HT1080 (cell line): ENCODE data around the gene HTR5A. TPM values are rescaled to one million over a fixed set of nuclear protein-coding genes. Genes with fewer than 3 reads are reported as not detected.

Source experiments
- DNase-seq: peaks from one replicate; pipeline ENCODE4 v3.0.0-alpha.2; 2015; ENCODE audit warnings: low read depth
- total RNA-seq: library from RNA; depleted of rRNA; stranded (reverse); fragments of >200 nt; shearing (Covaris generic); gene quantifications from 2 replicates; pipeline ENCODE4 v1.2.3, GENCODE V29; 2014

The HTR5A gene
- total RNA-seq, 1 experiment from 2014 or later = not detected

DNA sequence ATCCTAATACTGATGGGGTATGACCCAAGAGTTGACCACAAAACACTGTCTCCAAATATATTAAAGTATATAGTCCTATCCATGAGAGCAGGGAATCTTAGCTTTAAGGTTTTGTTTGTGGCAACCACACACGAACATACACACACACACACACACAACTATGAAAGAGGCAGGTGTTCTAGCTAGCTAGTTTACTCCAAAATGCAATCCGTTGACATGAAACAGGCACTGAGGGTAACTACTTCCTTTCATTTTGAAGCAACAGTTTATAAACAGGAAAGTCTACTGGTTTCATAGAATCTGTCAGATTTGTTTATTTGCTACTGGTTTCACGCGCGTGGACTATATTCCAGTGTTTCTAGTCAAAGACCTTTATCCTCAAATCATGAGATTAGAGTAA lies 14.8 kb downstream of the HTR5A start:
- DNase-seq = no peak

DNA sequence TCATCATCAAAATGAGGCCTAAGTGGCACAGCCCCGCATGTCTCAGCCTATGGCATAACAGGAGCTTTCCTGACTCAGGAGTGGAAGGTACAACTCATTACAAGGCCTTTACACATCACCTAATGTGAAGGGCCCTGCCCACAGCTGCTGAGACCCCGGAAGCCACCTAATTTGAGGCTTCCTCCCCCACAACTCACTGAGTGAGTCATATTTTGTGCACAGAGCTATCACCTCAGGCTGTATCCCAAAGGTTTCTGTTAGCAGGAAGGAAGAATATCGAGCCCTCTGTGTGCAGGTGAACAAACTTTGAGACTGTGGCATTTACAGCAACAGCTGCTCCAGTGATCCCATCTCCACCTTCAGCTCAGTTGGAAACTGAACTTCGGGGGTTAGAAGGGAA lies 20.6 kb downstream of the HTR5A start:
- peak; percentile 9 for DNase-seq

DNA sequence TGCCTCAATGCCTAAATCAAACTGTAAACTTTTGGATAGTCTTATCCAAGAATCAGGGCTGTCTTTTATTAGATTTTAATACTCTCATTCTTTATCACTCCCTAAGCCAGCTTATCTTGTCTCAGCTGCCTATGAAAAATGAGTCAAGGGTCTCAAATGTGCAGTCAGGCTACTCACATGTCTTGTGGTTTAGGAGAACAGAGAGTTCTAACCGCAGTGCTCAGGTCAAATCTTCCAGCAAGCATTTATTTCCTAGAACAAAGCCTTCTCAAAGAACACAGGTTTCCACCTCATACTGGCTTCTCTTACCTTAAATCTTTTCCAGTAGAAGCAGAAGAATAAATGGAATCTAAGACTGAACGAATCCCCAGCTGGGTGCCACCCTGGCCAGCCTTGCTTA lies 23.5 kb downstream of the HTR5A start:
- peak; percentile 24 for DNase-seq

GRCh38 chr7:155094636-155095135 lies 24.6 kb downstream of the HTR5A start:
- no peak for DNase-seq

DNA sequence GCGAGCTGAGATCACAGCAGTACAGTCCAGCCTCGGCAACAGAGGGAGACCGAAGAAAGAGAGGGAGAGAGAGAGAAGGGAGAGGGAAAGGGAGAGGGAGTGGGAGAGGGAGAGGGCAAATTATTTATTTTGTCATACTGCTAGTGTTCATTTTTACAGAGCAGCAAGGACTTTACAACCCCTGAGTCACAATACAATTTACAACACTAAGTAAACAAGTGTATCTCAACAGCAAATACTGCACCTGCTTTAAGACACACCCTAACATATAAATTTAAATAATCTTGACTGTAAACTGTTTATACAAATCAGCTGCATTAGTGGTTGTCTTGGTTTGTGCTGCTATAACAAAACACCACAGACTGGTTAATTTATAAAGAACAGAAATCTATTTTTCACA lies 27.2 kb downstream of the HTR5A start:
- no peak for DNase-seq

DNA sequence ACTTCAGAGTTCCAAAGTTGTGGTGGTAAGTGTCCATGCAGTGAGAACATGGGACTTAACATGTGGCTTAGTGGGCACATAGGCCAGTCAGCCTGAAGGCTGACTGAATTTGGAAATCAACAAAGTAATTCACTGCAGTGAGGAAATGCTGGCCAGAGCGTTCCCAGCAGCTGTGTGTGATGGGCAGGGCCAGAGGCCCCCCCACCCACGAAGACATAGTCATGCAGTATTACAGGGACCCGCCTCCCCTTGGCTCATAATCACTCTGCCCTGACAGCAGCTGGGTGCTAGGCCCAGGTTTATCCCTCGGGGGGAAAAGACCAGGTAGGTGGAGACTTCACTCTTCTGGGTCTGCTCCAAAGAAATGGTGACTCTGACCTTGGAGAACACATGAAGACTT lies 33.7 kb downstream of the HTR5A start:
- no peak for DNase-seq

DNA sequence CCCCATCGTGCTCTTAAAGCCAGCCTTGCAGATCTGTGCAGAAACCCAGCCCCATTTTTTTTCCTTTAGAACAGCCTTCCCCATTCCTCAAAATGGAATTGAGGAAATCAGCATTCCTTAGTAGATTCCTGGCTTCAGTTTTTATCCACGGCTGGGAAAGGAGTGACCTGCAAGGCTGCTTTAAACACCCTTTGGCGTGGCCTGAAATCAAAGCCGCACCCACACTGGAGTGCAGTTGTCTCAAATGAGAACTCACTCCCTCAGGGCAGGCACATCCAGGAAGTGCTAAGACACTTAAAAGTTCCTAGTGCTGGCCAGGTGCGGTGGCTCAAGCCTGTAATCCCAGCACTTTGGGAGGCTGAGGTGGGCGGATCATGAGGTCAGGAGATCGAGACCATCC lies 34.8 kb downstream of the HTR5A start:
- no peak for DNase-seq

GRCh38 chr7:155106356-155106755 lies 36.2 kb downstream of the HTR5A start:
- no peak for DNase-seq

DNA sequence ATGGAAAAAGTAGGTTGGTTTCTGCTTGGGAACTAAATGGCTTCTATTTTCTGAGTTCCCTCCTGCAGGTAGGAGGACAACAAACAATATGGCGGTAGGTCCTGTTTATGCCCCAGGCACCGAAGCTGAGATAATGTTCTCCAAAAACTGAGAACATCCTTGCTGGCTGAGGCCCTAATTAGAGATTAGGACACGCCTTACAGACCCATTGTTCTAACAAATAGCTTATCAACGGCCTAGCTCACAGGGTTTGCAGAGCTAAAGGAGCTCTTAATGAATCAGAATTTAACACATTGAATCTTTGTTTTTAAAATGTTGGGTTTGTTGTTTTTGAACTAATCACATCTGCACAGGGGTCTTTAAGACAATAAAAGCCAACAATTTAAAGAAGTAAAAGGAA lies 37.0 kb downstream of the HTR5A start:
- DNase-seq = no peak

DNA sequence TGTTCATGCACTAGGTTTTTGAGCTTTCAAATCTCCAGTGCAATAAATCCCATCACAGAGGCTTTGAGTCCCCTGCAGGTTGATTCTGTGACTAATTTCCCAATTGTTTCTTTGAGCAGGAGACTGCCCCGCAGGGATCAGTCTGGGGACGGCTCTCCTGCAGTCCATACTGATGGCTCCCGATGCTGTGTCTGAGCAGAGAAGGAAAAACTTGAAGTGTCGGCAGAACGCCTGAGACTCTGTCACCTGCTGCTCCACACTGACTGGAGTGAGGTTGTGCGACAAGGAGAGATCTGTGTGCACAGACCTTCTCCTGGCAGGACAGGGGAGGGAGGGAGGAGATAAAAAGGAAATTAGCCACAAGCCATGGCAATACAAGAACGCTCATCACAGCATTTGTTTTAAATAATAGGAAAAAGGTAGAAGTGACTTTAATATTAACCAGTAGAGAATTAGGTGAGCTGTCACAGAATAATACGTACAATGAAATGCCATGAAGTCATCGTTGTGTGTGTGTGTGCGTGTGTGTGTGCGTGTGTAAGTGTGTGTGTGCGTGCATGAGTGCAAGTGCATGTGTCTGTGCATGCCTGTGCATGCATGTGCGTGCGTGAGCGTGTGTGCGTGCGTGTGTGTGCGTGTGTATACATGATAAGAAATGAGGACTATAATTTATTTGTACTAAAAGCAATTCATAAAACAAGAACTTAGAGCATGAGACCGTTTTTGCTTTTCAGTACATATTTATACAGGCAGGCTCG lies 38.2 kb downstream of the HTR5A start:
- no peak for DNase-seq

DNA sequence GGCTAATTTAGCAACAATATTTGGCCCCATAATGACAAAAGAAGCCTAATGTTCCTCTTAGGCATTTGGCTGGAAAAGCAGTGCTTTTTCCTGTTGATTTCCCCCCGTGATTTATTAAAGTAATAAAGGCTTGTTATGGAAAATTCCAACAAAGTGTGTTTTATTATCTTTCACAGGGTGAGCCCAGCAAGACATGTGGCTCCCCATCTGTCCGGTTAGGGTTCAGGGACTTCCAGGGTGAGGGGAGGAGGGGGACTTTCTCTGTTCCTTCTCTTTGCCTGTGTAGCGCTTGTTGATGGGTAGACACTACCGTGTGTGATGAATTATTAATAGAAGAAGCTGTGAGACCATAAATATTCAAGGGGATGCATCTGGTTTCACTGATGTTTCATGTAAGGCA lies 39.0 kb downstream of the HTR5A start:
- DNase-seq = no peak

GRCh38 chr7:155115288-155115687 lies 45.2 kb downstream of the HTR5A start:
- DNase-seq = no peak

DNA sequence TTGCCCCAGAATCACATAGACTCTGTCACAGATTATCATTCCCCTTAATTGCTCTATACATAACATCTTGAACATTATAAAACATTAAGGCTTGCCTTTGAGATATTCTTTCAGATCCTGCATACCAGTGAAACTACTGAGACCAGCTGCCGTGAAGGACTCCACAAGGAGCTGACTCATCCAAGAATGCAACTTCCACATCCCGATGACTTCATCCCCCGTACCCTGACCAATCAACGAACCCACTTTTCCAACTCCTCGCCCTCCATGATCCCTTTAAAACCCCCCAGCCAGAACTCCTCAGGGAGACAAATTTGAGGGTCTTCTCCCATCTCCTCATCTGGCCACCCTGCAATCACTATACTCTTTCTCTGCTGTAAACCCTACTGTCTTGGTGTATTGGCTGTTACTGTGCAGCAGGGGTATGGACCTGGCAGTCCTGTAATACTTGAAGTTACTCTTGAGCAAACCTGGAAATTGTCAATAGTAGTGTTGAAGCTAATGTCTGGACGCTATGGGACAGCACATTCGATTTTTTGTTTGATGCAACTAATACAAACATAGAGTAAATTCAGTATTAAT lies 49.8 kb downstream of the HTR5A start:
- peak; percentile 43 for DNase-seq

GRCh38 chr7:155120460-155120859 lies 50.3 kb downstream of the HTR5A start:
- DNase-seq = no peak

GRCh38 chr7:155122831-155123230 lies 52.7 kb downstream of the HTR5A start:
- DNase-seq = no peak

GRCh38 chr7:155123413-155123812 lies 53.3 kb downstream of the HTR5A start:
- no peak for DNase-seq

- no peak for DNase-seq
Measured at GRCh38 chr7:155124706-155125105, 54.6 kb downstream of the HTR5A start.

- no peak for DNase-seq
Measured at GRCh38 chr7:155129186-155129585, 59.1 kb downstream of the HTR5A start.

GRCh38 chr7:155129789-155130188 lies 59.7 kb downstream of the HTR5A start:
- no peak for DNase-seq

GRCh38 chr7:155130493-155130892 lies 60.4 kb downstream of the HTR5A start:
- DNase-seq = no peak

DNA sequence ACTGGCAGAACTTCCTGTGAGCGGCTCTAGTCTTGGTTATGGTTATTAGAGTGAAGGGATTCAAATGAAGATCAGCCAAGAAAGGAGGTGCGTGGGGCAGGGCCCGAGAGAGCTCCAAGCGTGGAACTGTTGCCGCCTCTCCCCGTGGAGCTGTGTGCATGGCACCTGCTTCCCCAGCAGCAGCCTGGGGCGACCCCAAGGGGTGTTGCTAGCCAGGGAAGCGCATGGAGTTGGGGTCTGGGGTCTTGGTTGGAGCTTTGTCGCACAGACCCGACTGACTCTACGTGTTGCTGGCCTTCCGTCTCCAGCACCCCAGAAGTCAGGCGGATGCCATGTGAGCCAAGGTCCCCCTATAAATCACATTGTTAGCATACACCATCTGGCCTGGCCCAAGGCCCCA lies 61.0 kb downstream of the HTR5A start:
- DNase-seq = no peak

GRCh38 chr7:155132431-155132830 lies 62.3 kb downstream of the HTR5A start:
- DNase-seq = no peak

DNA sequence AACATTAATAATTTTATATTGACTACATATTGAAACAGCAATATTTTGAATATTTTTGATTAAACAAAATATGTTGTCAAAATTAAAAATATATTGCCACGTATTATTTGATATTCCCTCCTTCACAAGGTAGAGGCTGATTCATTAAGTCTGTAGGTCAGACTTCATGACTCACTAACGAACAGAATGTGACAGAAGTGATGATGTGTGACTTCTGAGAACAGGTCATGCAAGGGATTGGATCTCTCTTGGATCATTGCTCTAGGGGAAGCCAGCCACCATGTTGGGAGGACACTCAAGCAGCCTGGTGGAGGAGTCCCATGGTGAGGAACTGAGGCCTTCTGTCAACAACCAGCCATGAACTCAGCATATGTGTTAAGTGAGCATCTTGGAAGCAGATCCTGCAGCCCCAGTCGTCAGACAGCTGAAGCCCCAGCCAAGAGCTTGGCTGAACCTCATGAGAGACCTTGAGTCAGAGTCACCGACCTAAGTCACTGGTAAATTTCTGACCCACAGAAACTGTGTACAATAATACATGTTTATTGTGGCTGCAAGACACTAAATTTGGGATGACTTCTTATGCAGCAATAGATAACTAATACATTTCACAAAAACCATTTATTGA lies 66.6 kb downstream of the HTR5A start:
- no peak for DNase-seq
